ENCODE measurements around the gene RANBP10. TPM values are rescaled to one million over a fixed set of nuclear protein-coding genes. Genes with fewer than 3 reads are reported as not detected.

The RANBP10 gene
- total RNA-seq, 2 experiments from 2014 or later: 12.3 to 20.0 TPM

DNA sequence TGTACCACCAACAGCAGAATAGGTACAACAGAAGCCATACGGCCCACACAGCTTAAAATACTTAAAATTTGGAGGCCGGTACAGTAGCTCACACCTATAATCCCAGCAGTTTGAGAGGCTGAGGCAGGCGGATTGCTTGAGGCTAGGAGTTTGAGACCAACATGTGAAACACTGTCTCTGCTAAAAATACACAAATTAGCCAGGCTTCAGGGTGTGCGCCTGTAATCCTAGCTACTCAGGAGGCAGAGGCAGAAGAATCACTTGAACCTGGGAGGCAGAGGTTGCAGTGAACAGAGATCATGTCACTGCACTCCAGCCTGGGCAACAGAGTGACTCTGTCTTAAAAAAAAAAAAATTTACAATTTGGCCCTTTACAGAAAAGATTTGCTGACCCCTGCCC lies 104.2 kb downstream of the RANBP10 start:
- peaks cover 4% of the 10 kb centered on the region; the same call in 1 of the 2 replicates for H3K79me2 ChIP-seq (ENCODE audit: insufficient read depth, low read depth, low read length)
- intact Hi-C loops (cut with micrococcal nuclease; ENCODE audit: unreplicated experiment): no loop called here
- H3K9me2 ChIP-seq (ENCODE audit: insufficient read depth, low read length): no peaks in the 10 kb centered on the region
- no peak overlapping the region for H3K4me3 ChIP-seq (ENCODE audit: low read depth, low read length, poor library complexity, severe bottlenecking)
- H2AFZ ChIP-seq (ENCODE audit: low read length): no peak overlapping the region
- TF ChIP-seq, protein P1, sequence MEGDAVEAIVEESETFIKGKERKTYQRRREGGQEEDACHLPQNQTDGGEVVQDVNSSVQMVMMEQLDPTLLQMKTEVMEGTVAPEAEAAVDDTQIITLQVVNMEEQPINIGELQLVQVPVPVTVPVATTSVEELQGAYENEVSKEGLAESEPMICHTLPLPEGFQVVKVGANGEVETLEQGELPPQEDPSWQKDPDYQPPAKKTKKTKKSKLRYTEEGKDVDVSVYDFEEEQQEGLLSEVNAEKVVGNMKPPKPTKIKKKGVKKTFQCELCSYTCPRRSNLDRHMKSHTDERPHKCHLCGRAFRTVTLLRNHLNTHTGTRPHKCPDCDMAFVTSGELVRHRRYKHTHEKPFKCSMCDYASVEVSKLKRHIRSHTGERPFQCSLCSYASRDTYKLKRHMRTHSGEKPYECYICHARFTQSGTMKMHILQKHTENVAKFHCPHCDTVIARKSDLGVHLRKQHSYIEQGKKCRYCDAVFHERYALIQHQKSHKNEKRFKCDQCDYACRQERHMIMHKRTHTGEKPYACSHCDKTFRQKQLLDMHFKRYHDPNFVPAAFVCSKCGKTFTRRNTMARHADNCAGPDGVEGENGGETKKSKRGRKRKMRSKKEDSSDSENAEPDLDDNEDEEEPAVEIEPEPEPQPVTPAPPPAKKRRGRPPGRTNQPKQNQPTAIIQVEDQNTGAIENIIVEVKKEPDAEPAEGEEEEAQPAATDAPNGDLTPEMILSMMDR (conservative IDR thresholded peaks at IDR 0.05; ENCODE audit: low read length): no peak
- no peak for TF ChIP-seq EZH2phosphoT487 (IDR thresholded peaks at IDR 0.05; ENCODE audit: borderline replicate concordance, low read depth, low read length)
- ChIA-PET CTCF (ENCODE audit: unreplicated experiment) (no interaction called here), POLR2A (no interaction called here)
- DNase-seq (ENCODE audit: low spot score): no peak
- peaks cover 22% of the 10 kb centered on the region for H3K36me3 ChIP-seq (ENCODE audit: insufficient read depth, low read length)
- 0 out of 2 replicates have a peak, but pooled peaks cover 6% of the 10 kb centered on the region for H3K9me3 ChIP-seq (ENCODE audit: low read length)
- BruUV-seq (replicated peaks): no TSS peak
- no peak overlapping the region for H3K27ac ChIP-seq (ENCODE audit: low read depth, low read length, poor library complexity, severe bottlenecking)
- no peak overlapping the region for H3K4me2 ChIP-seq (ENCODE audit: low read length)
- peaks cover 5% of the 10 kb centered on the region for H3K4me1 ChIP-seq (ENCODE audit: insufficient read depth, low read length, poor library complexity, severe bottlenecking)
- H4K20me1 ChIP-seq (ENCODE audit: insufficient read depth, low read length): no peaks in the 10 kb centered on the region

- Histone ChIP-seq H2AFZ (ENCODE audit: low read length) (no peak overlapping the region), H3K9me2 (ENCODE audit: insufficient read depth, low read length) (no peaks in the 10 kb centered on the region), H3K4me3 (ENCODE audit: low read depth, low read length, poor library complexity, severe bottlenecking) (no peak overlapping the region), H3K9me3 (ENCODE audit: low read length) (0 out of 2 replicates have a peak, but pooled peaks cover 6% of the 10 kb centered on the region), H3K4me2 (ENCODE audit: low read length) (no peak overlapping the region), H3K27ac (ENCODE audit: low read depth, low read length, poor library complexity, severe bottlenecking) (no peak overlapping the region), H3K79me2 (ENCODE audit: insufficient read depth, low read depth, low read length) (peaks cover 4% of the 10 kb centered on the region; the same call in 1 of the 2 replicates), H3K36me3 (ENCODE audit: insufficient read depth, low read length) (peaks cover 22% of the 10 kb centered on the region), H4K20me1 (ENCODE audit: insufficient read depth, low read length) (no peaks in the 10 kb centered on the region), H3K4me1 (ENCODE audit: insufficient read depth, low read length, poor library complexity, severe bottlenecking) (peaks cover 5% of the 10 kb centered on the region)
- no peak for DNase-seq (ENCODE audit: low spot score)
- ChIA-PET POLR2A (interaction anchor here (0.7 kb wide), 1 partner anchor 456 kb away, joined by 3 read pairs; no protein-coding TSS in a partner anchor), CTCF (ENCODE audit: unreplicated experiment) (no interaction called here)
- intact Hi-C loops (cut with micrococcal nuclease; ENCODE audit: unreplicated experiment): no loop called here
- BruUV-seq (replicated peaks): no TSS peak
- TF ChIP-seq, protein P1 (conservative IDR thresholded peaks at IDR 0.05; ENCODE audit: low read length): no peak
- no peak for TF ChIP-seq EZH2phosphoT487 (IDR thresholded peaks at IDR 0.05; ENCODE audit: borderline replicate concordance, low read depth, low read length)
Observed at GRCh38 chr16:67701420-67701819, 104.9 kb downstream of the RANBP10 start.

DNA sequence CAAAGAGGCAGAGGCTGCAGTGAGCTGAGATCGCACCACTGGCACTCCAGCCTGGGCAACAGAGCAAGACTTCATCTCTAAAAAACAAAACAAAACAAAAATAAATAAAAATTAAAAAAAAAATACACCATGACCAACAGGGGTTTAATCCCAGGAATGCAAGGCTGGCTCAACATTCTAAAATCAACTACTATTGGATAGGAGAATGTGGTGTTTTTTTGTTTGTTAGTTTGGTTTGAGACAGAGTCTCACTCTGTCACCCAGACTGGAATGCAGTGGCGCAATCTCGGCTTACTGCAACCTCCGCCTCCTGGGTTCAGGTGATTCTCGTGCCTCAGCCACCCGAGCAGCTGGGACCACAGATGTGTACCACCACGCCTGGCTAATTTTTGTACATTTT lies 107.1 kb downstream of the RANBP10 start:
- H3K9me3 ChIP-seq (ENCODE audit: low read length): 0 out of 2 replicates have a peak, but pooled peaks cover 6% of the 10 kb centered on the region
- POLR2A ChIA-PET: interaction anchor here (0.6 kb wide), 1 partner anchor 234 kb away, joined by 3 read pairs; no protein-coding TSS in a partner anchor
- no peak overlapping the region for H2AFZ ChIP-seq (ENCODE audit: low read length)
- H3K36me3 ChIP-seq (ENCODE audit: insufficient read depth, low read length): peaks cover 22% of the 10 kb centered on the region
- no peaks in the 10 kb centered on the region for H3K9me2 ChIP-seq (ENCODE audit: insufficient read depth, low read length)
- TF ChIP-seq, protein P1 (conservative IDR thresholded peaks at IDR 0.05; ENCODE audit: low read length): no peak
- no peak for TF ChIP-seq EZH2phosphoT487 (IDR thresholded peaks at IDR 0.05; ENCODE audit: borderline replicate concordance, low read depth, low read length)
- no peak for DNase-seq (ENCODE audit: low spot score)
- no TSS peak for BruUV-seq (replicated peaks)
- no peak overlapping the region for H3K4me3 ChIP-seq (ENCODE audit: low read depth, low read length, poor library complexity, severe bottlenecking)
- peaks cover 4% of the 10 kb centered on the region; the same call in 1 of the 2 replicates for H3K79me2 ChIP-seq (ENCODE audit: insufficient read depth, low read depth, low read length)
- H3K27ac ChIP-seq (ENCODE audit: low read depth, low read length, poor library complexity, severe bottlenecking): no peak overlapping the region
- H3K4me1 ChIP-seq (ENCODE audit: insufficient read depth, low read length, poor library complexity, severe bottlenecking): peaks cover 5% of the 10 kb centered on the region
- intact Hi-C loops (cut with micrococcal nuclease; ENCODE audit: unreplicated experiment): no loop called here
- CTCF ChIA-PET (ENCODE audit: unreplicated experiment): no interaction called here
- H3K4me2 ChIP-seq (ENCODE audit: low read length): no peak overlapping the region
- H4K20me1 ChIP-seq (ENCODE audit: insufficient read depth, low read length): no peaks in the 10 kb centered on the region
